HPDE6-E6E7 (cell line): ENCODE measurements around the gene PACRG.

Experiments used
- DNase-seq: peaks from one replicate; pipeline ENCODE4 v3.0.0; 2011; ENCODE audit warnings: missing footprints; ENCODE audit errors: extremely low spot score

The PACRG gene

GRCh38 chr6:163136681-163137397, 409.1 kb downstream of the PACRG start:
- DNase-seq = no peak

GRCh38 chr6:163137398-163137881, 409.7 kb downstream of the PACRG start:
- no peak for DNase-seq

DNA sequence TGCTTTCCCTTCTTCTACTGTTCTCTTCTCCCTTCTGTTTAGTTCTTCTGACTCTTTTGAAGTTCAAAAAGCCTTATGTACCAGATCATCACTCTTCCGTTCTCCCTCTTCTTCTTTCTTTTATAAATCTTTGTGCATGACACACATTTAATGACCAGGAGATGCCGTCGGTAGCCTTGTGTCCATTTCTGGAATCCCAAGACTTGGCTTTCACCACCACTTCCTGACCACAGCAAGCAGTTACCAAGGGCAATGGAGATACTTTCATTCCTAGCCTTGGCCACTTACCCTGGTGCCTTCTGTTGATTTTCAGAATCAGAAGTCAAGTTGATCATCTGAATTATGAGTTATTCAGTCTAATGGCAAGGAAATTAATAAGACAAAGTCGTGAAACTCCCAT, 418.3 kb downstream of the PACRG start:
- no peak for DNase-seq

DNA sequence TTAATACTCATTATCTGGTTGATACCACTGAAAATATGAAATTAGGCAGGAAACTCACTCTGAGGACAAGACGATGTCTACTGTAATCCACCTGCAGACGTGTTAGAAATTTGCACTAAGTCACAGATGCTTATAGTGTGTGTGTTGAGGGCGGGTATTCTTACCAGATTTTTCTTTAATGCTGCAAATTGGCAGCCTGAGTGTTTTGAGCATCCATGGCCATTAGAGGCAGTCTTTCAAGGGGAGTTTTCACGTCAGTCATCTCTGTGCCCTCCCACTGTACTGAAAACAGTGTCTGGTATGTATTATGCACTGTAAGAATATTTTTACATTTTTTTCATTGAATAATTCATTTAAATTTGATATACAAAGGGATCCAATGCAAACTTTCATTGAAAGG, 420.2 kb downstream of the PACRG start:
- no peak for DNase-seq

DNA sequence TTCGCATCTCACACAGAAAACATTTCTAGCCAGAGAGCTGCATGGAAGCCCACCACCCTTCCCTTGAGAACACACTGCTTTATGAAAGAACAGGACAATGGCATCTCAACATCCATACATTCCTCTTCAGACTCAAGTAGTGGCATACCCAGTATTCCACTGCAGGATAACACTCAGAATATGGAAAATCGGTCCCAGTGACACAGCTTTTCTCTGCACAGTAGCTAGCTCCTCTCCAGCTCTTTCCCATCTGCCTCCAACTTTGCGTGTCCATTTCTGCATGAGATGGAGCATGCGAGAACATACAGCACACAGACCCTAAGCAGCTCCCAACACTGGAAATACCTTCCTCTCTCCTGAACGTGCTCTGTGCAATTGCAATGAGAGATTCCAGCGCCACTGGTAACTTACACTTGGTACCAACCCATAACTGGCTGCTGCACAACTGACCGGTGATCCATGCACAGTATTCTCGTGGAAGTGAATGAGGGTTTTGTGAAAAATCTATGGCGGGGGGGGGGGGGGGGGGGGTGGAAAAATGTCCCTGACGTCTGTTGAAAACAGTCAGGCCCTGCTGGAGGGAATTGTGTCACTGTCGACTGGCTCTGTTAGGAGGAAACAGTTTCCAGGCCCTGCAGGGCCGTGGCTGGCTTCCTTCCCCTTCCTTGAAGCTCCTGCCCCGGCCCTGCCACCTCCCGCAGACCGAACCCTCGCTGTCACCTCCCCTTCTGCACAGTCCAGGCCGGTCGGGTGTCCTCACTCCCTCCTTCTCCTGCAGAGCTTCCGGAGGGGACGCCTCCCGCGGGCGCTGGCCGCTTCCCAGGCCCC, 420.9 kb downstream of the PACRG start:
- DNase-seq = no peak

DNA sequence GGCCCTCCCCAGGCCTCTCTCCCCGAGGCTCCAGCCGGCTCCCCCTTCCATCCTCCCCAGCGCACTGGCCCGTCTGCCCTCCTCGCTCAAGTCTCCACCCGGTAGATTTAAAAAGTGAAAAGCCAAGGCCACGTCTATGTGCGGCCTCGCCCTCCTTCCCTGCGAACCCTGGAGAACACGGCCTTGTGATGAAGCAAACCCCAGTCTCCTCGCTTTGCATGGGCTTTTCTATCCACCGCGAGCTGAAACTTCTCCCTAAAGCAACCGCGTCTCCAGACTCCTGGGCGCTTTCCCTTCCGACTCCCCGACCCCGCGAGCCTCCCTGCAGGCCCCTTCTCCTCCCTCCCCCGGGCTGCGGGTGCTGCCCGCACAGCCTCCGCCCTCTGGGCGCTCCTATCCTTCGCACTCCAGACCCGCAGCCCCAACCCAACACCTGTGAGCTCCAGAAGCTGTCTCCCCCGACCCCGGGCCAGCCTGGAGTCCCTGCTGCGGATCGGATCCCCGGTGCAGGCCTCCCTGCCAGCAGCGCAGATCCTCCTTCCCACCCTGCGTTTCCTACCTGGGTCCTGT, 421.6 kb downstream of the PACRG start:
- DNase-seq = no peak

DNA sequence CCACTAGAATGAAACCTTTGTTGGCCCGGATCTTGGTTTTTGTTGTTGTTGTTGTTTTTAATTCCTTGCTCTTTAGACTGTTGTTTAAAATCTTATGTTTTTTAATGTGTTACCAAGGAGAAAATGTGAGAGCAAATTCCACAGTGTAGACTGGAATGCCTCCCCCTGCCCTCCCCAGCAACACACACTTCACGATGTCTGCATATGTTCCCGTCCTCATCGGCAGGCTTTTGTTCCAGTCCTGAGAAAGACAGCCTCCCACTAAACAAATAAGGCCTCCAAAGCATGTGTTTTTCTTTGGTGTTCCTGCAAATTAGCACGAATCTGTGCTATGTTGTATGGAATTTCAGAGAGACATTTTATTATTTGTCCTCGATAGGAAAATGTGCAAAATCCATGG, 423.4 kb downstream of the PACRG start:
- no peak for DNase-seq

- no peak for DNase-seq
Measured at GRCh38 chr6:163152701-163153100, 424.9 kb downstream of the PACRG start.

- no peak for DNase-seq
Measured at GRCh38 chr6:163159110-163159509, 431.3 kb downstream of the PACRG start.

- no peak for DNase-seq
Measured at GRCh38 chr6:163159689-163160088, 431.9 kb downstream of the PACRG start.

GRCh38 chr6:163162007-163162873, 434.5 kb downstream of the PACRG start:
- no peak for DNase-seq

- DNase-seq = no peak
Measured at GRCh38 chr6:163162874-163163213, 435.1 kb downstream of the PACRG start.

- DNase-seq = no peak
Measured at GRCh38 chr6:163164175-163164900, 436.6 kb downstream of the PACRG start.

GRCh38 chr6:163165155-163165910, 437.6 kb downstream of the PACRG start:
- DNase-seq = no peak

GRCh38 chr6:163165922-163166321, 438.1 kb downstream of the PACRG start:
- DNase-seq = no peak

DNA sequence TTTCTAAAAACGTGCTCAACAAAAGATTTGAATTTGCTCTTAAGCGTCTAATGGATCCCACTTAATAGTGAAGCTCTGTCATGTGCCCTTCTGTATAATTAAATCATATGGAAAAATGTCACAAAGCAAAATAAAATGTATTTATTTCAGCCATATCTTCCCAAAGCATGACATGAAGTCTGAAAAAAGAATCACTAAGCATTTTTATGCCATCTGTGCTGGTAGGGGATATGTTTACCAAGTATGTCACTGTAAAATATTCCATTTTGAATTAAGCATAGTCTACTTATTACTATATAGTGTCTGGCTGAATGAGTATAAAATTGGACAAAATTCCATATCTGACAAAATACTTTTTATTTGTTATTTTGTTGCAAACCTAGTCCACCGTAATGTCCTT, 438.7 kb downstream of the PACRG start:
- no peak for DNase-seq

DNA sequence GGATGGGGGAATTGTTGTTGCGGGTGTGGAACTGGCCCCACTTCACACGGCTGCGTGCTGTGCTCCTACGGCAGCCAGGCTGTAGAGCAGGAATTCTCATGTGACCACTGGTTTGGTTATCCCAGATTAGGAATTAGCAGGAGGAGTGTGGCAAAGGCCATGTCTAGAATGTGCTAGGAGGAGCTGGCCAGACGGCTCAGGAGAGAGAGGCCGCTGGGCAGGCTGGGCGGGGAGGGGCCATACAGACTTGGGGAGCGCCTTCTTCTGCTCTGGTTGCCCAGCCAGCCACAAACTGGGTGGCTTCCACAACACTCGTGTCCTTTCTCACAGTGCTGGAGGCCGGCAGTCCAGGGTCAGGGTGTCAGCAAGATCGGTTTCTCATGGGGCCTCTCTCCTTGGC, 441.7 kb downstream of the PACRG start:
- no peak for DNase-seq

- DNase-seq = no peak
Measured at GRCh38 chr6:163170294-163170883, 442.6 kb downstream of the PACRG start.

GRCh38 chr6:163173741-163174140, 446.0 kb downstream of the PACRG start:
- DNase-seq = no peak

GRCh38 chr6:163175301-163175700, 447.5 kb downstream of the PACRG start:
- no peak for DNase-seq
